OCI-LY1 (cell line): Measurements from ENCODE around the gene RCBTB1.
"Not testable (repeated sequence)": the region's sequence is repeated elsewhere in the genome, so short reads cannot be mapped to it uniquely, and the experiment has no call there.

Experiments used
- H2AFZ ChIP-seq: fragments of 200-600 bp; sonication (generic), shearing (Covaris generic); 2 replicates; pipeline ENCODE4 v1.6.0; 2014; ENCODE audit warnings: antibody characterized with exemption, mild to moderate bottlenecking, low read length
- H3F3A ChIP-seq: fragments of 200-600 bp; sonication (generic), shearing (Covaris generic); 2 replicates; pipeline ENCODE4 v1.6.0; 2014; ENCODE audit warnings: mild to moderate bottlenecking, antibody characterized with exemption, low read length, moderate library complexity; ENCODE audit not compliant: insufficient read depth
- H3K27ac ChIP-seq: fragments of 200-600 bp; sonication (generic); 2 replicates; pipeline ENCODE4 v1.5.1; 2014; ENCODE audit warnings: low read length, mixed run types, mild to moderate bottlenecking, low read depth; ENCODE audit not compliant: poor library complexity, severe bottlenecking
- H3K27me3 ChIP-seq: fragments of 200-600 bp; sonication (generic); 2 replicates; pipeline ENCODE4 v1.6.0; 2014; ENCODE audit warnings: antibody characterized with exemption, mild to moderate bottlenecking, low read length, moderate library complexity; ENCODE audit not compliant: insufficient read depth
- H3K36me3 ChIP-seq: fragments of 200-600 bp; sonication (generic); 2 replicates; pipeline ENCODE4 v1.6.1; 2014; ENCODE audit warnings: mild to moderate bottlenecking, antibody characterized with exemption, low read length, moderate library complexity, mixed read lengths; ENCODE audit not compliant: insufficient read depth
- H3K4me1 ChIP-seq: fragments of 200-600 bp; sonication (generic); 2 replicates; pipeline ENCODE4 v1.5.1; 2014; ENCODE audit warnings: mild to moderate bottlenecking, low read length, moderate library complexity; ENCODE audit not compliant: insufficient read depth, severe bottlenecking
- H3K4me2 ChIP-seq: fragments of 200-600 bp; sonication (generic), shearing (Covaris generic); 2 replicates; pipeline ENCODE4 v1.6.1; 2014; ENCODE audit warnings: low read length
- H3K4me3 ChIP-seq: fragments of 200-600 bp; sonication (generic); 2 replicates; pipeline ENCODE4 v1.5.1; 2014; ENCODE audit warnings: low read length, low read depth, mild to moderate bottlenecking, mixed read lengths; ENCODE audit not compliant: poor library complexity, severe bottlenecking
- H3K79me2 ChIP-seq: fragments of 200-600 bp; shearing (Covaris generic); 2 replicates; pipeline ENCODE4 v1.6.1; 2016; ENCODE audit warnings: mixed run types, low read length, mixed read lengths; ENCODE audit not compliant: insufficient read depth
- H3K9ac ChIP-seq: fragments of 200-600 bp; sonication (generic), shearing (Covaris generic); 2 replicates; pipeline ENCODE4 v1.6.1; 2014; ENCODE audit warnings: mild to moderate bottlenecking, low read length, mixed read lengths
- H3K9me2 ChIP-seq: fragments of 200-600 bp; sonication (generic), shearing (Covaris generic); 2 replicates; pipeline ENCODE4 v1.6.1; 2014; ENCODE audit warnings: low read depth, mild to moderate bottlenecking, low read length, mixed read lengths
- H3K9me3 ChIP-seq: fragments of 200-600 bp; shearing (Covaris generic); 2 replicates; pipeline ENCODE4 v1.6.1; 2014; ENCODE audit warnings: low read length, mixed read lengths
- H4K20me1 ChIP-seq: fragments of 200-600 bp; sonication (generic), shearing (Covaris generic); 2 replicates; pipeline ENCODE4 v1.6.0; 2016; ENCODE audit warnings: mild to moderate bottlenecking, low read length; ENCODE audit not compliant: insufficient read depth
- CTCF ChIP-seq: fragments of 200-600 bp; sonication (generic), shearing (Covaris generic); IDR thresholded peaks from 2 replicates; pipeline ENCODE4 v1.5.1; 2017; ENCODE audit warnings: mild to moderate bottlenecking, antibody characterized with exemption, low read length, moderate library complexity, mixed read lengths
- EZH2 ChIP-seq: fragments of 200-600 bp; sonication (generic), shearing (Covaris generic); IDR thresholded peaks from 2 replicates; pipeline ENCODE4 v1.8.0; 2017; ENCODE audit warnings: borderline replicate concordance, mixed run types, mild to moderate bottlenecking, antibody characterized with exemption, low read length, moderate library complexity, mixed read lengths

The RCBTB1 gene

GRCh38 chr13:49604570-49604969 is 19.2 kb upstream of the RCBTB1 start:
- Histone ChIP-seq H2AFZ (peak overlapping the region; percentile 69; the same call in 1 of the 2 replicates), H3K4me3 (peak overlapping the region; percentile 1), H3K36me3 (no peaks in the 10 kb centered on the region), H3K9ac (peak overlapping the region; percentile 8; the same call in 1 of the 2 replicates), H3K9me2 (no peaks in the 10 kb centered on the region), H3K4me2 (peak overlapping the region; percentile 25), H3K27ac (peak overlapping the region; percentile 80), H3K4me1 (peaks cover 45% of the 10 kb centered on the region), H4K20me1 (no peaks in the 10 kb centered on the region), H3K9me3 (no peaks in the 10 kb centered on the region), H3K79me2 (no peaks in the 10 kb centered on the region), H3K27me3 (no peaks in the 10 kb centered on the region), H3F3A (peaks cover 11% of the 10 kb centered on the region; the same call in 1 of the 2 replicates)
- TF ChIP-seq EZH2 (no peak), CTCF (no peak)

- Histone ChIP-seq H3F3A (peaks cover 11% of the 10 kb centered on the region; the same call in 1 of the 2 replicates), H3K27ac (peak overlapping the region; percentile 19), H3K4me1 (peaks cover 39% of the 10 kb centered on the region), H2AFZ (0 out of 2 replicates have a peak overlapping the region, but pooled peaks have one; percentile 79)
- H3K27me3 ChIP-seq, H3K79me2 ChIP-seq, H3K36me3 ChIP-seq, H3K9ac ChIP-seq, H3K9me2 ChIP-seq, H4K20me1 ChIP-seq, H3K4me3 ChIP-seq, H3K9me3 ChIP-seq, H3K4me2 ChIP-seq: not testable (repeated sequence)
Observed at GRCh38 chr13:49602615-49603014, 17.3 kb upstream of the RCBTB1 start.

- Histone ChIP-seq H3K9me2 (no peaks in the 10 kb centered on the region), H2AFZ (0 out of 2 replicates have a peak overlapping the region, but pooled peaks have one; percentile 79)
Observed at GRCh38 chr13:49602005-49602404, 16.6 kb upstream of the RCBTB1 start.

More at GRCh38 chr13:49602005-49602404, 16.6 kb upstream of the RCBTB1 start:
- TF ChIP-seq EZH2 (no peak), CTCF (no peak)
- H3K4me1 ChIP-seq: peaks cover 33% of the 10 kb centered on the region
- no peaks in the 10 kb centered on the region for H3K27me3 ChIP-seq
- no peaks in the 10 kb centered on the region for H3K9me3 ChIP-seq
- no peak overlapping the region for H3K9ac ChIP-seq
- H3K36me3 ChIP-seq: no peaks in the 10 kb centered on the region
- H3K4me3 ChIP-seq: no peak overlapping the region
- peaks cover 11% of the 10 kb centered on the region; the same call in 1 of the 2 replicates for H3F3A ChIP-seq
- no peaks in the 10 kb centered on the region for H3K79me2 ChIP-seq
- H3K27ac ChIP-seq: peak overlapping the region; percentile 19
- H4K20me1 ChIP-seq: no peaks in the 10 kb centered on the region
- H3K4me2 ChIP-seq: no peak overlapping the region
